Measurements from ENCODE around the gene PTGES.
A peak's percentile ranks its signal among the peaks of the same experiment; 100 is the strongest.

The PTGES gene

GRCh38 chr9:129757045-129757444 lies 4.2 kb upstream of the PTGES start:
- TF ChIP-seq, protein P1, sequence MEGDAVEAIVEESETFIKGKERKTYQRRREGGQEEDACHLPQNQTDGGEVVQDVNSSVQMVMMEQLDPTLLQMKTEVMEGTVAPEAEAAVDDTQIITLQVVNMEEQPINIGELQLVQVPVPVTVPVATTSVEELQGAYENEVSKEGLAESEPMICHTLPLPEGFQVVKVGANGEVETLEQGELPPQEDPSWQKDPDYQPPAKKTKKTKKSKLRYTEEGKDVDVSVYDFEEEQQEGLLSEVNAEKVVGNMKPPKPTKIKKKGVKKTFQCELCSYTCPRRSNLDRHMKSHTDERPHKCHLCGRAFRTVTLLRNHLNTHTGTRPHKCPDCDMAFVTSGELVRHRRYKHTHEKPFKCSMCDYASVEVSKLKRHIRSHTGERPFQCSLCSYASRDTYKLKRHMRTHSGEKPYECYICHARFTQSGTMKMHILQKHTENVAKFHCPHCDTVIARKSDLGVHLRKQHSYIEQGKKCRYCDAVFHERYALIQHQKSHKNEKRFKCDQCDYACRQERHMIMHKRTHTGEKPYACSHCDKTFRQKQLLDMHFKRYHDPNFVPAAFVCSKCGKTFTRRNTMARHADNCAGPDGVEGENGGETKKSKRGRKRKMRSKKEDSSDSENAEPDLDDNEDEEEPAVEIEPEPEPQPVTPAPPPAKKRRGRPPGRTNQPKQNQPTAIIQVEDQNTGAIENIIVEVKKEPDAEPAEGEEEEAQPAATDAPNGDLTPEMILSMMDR (conservative IDR thresholded peaks at IDR 0.05; ENCODE audit: low read depth, low read length), result no peak
- no peak overlapping the region for H2AFZ ChIP-seq (ENCODE audit: low read depth)
- H3K4me3 ChIP-seq (IDR thresholded peaks at IDR 0.05; ENCODE audit: insufficient read depth, low read depth, low read length), result no peak overlapping the region
- H3K79me2 ChIP-seq (ENCODE audit: insufficient read depth, low read depth), result no peaks in the 10 kb centered on the region
- H3K4me2 ChIP-seq, result no peak overlapping the region
- no peaks in the 10 kb centered on the region for H4K20me1 ChIP-seq (ENCODE audit: insufficient read depth)
- H3K9ac ChIP-seq, result no peak overlapping the region
- peaks cover 33% of the 10 kb centered on the region for H3K27me3 ChIP-seq (ENCODE audit: insufficient read depth, low read depth)
- H3K36me3 ChIP-seq (ENCODE audit: insufficient read depth), result no peaks in the 10 kb centered on the region
- peaks cover 12% of the 10 kb centered on the region for H3K4me1 ChIP-seq (ENCODE audit: low read depth, poor library complexity, severe bottlenecking)
- H3K27ac ChIP-seq, result no peak overlapping the region

DNA sequence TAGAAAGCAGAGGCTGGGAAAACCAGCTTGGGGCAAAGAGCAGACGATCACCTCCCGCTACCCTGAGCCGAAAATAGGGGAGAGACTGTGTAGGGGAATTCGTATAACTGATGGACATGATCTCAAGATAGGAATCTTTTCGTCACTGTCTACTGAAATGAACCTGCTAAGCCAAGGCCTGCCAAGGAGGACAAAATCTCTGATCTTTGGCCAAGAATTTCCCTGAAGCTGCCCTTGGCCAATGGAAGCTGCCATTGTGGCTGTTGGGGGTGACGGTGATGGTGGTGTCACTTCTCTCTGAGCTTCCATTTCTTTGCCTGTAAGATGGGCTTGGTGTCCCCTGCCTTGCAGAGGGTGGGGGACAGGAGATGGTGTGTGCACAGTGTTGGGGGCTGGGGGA lies 3.3 kb upstream of the PTGES start:
- Histone ChIP-seq H3K4me2 (no peak overlapping the region), H3K4me1 (ENCODE audit: low read depth, poor library complexity, severe bottlenecking) (peaks cover 9% of the 10 kb centered on the region), H3K36me3 (ENCODE audit: insufficient read depth) (no peaks in the 10 kb centered on the region), H2AFZ (ENCODE audit: low read depth) (no peak overlapping the region), H3K27me3 (ENCODE audit: insufficient read depth, low read depth) (peaks cover 36% of the 10 kb centered on the region), H3K4me3 (IDR thresholded peaks at IDR 0.05; ENCODE audit: insufficient read depth, low read depth, low read length) (no peak overlapping the region), H3K9ac (no peak overlapping the region), H3K27ac (no peak overlapping the region), H4K20me1 (ENCODE audit: insufficient read depth) (no peaks in the 10 kb centered on the region), H3K79me2 (ENCODE audit: insufficient read depth, low read depth) (no peaks in the 10 kb centered on the region)
- TF ChIP-seq, protein P1 (conservative IDR thresholded peaks at IDR 0.05; ENCODE audit: low read depth, low read length), result no peak

GRCh38 chr9:129755151-129755550 lies 2.3 kb upstream of the PTGES start:
- no peak overlapping the region for H3K27ac ChIP-seq
- H3K9ac ChIP-seq, result no peak overlapping the region
- no peaks in the 10 kb centered on the region for H3K79me2 ChIP-seq (ENCODE audit: insufficient read depth, low read depth)
- no peak overlapping the region for H2AFZ ChIP-seq (ENCODE audit: low read depth)
- H3K4me1 ChIP-seq (ENCODE audit: low read depth, poor library complexity, severe bottlenecking), result peaks cover 8% of the 10 kb centered on the region
- peaks cover 40% of the 10 kb centered on the region for H3K27me3 ChIP-seq (ENCODE audit: insufficient read depth, low read depth)
- TF ChIP-seq, protein P1 (conservative IDR thresholded peaks at IDR 0.05; ENCODE audit: low read depth, low read length), result no peak
- H4K20me1 ChIP-seq (ENCODE audit: insufficient read depth), result no peaks in the 10 kb centered on the region
- no peaks in the 10 kb centered on the region for H3K36me3 ChIP-seq (ENCODE audit: insufficient read depth)
- no peak overlapping the region for H3K4me2 ChIP-seq
- H3K4me3 ChIP-seq (IDR thresholded peaks at IDR 0.05; ENCODE audit: insufficient read depth, low read depth, low read length), result no peak overlapping the region

DNA sequence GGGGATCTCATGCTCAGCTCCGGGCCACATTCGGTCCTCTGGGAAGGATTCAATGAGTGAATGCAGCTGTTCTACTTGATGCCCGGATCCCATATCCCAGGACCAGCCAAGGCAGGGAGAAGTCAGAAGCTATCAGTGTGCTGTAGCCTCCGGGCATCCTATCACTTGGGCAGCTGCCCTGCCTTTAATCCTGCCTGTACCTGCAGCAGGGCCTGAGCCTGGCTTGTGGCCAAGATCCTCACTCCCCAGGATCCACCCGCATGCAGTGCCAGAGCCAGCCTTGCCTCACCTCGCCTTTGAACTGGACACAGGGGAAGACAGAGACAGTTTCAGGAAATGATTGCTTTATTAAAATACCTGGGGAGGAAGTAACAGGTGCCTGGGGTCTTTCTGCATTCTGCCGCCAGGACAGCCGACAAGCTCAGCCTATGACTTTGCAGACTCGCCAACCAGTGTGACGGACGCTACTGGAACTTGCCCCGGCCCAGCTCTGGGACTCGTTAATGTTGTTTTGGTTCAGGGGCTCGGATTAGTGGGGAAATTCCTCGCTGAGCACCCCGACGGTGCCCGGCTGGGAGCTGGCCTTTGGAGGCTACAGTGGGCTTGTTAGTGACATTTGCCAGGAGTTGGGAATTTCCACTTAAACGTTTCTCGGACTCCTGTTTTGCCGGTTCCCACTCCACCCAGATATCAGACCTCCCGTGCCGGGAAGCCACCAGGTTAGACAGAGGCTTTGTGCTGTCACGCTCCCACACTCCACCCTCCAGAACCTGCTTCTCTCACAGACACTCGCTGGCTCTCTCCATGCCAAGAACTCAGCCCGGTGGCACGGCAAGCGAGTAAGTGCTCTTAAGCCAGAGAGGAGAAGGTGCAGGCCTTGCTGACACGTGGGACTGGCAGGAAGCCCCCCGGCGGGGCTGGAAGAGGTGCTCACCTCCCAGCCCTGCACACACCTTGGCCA lies 721 bp downstream of the PTGES start:
- Histone ChIP-seq H3K4me2 (peak overlapping the region; percentile 66), H3K27me3 (ENCODE audit: insufficient read depth, low read depth) (peaks cover 55% of the 10 kb centered on the region), H2AFZ (ENCODE audit: low read depth) (peak overlapping the region; percentile 42; the same call in 1 of the 2 replicates), H3K36me3 (ENCODE audit: insufficient read depth) (no peaks in the 10 kb centered on the region), H3K4me3 (IDR thresholded peaks at IDR 0.05; ENCODE audit: insufficient read depth, low read depth, low read length) (no peak overlapping the region), H3K79me2 (ENCODE audit: insufficient read depth, low read depth) (no peaks in the 10 kb centered on the region), H3K4me1 (ENCODE audit: low read depth, poor library complexity, severe bottlenecking) (peaks cover 8% of the 10 kb centered on the region), H3K27ac (no peak overlapping the region), H3K9ac (no peak overlapping the region), H4K20me1 (ENCODE audit: insufficient read depth) (no peaks in the 10 kb centered on the region)
- TF ChIP-seq, protein P1 (conservative IDR thresholded peaks at IDR 0.05; ENCODE audit: low read depth, low read length), result no peak
